ENCODE measurements around the gene CLEC16A.

The CLEC16A gene

GRCh38 chr16:11133344-11133943 is 189.1 kb downstream of the CLEC16A start:
- DNase-seq, result no peak

- DNase-seq, result no peak
Measured at GRCh38 chr16:11134722-11135463, 190.5 kb downstream of the CLEC16A start.

GRCh38 chr16:11135464-11135973 is 191.2 kb downstream of the CLEC16A start:
- DNase-seq, result no peak

GRCh38 chr16:11136600-11136999 is 192.2 kb downstream of the CLEC16A start:
- DNase-seq, result peak; percentile 54

GRCh38 chr16:11138022-11138768 is 193.8 kb downstream of the CLEC16A start:
- DNase-seq, result peak; percentile 31

GRCh38 chr16:11138769-11139325 is 194.5 kb downstream of the CLEC16A start:
- DNase-seq, result no peak

GRCh38 chr16:11139326-11140097 is 195.1 kb downstream of the CLEC16A start:
- DNase-seq, result no peak

GRCh38 chr16:11140098-11140375 is 195.7 kb downstream of the CLEC16A start:
- DNase-seq, result no peak

- DNase-seq, result no peak
Measured at GRCh38 chr16:11140466-11140865, 196.1 kb downstream of the CLEC16A start.

GRCh38 chr16:11140867-11141266 is 196.5 kb downstream of the CLEC16A start:
- no peak for DNase-seq

GRCh38 chr16:11141409-11142260 is 197.3 kb downstream of the CLEC16A start:
- DNase-seq, result no peak

GRCh38 chr16:11142261-11142630 is 197.9 kb downstream of the CLEC16A start:
- no peak for DNase-seq

- DNase-seq, result no peak
Measured at GRCh38 chr16:11142951-11143350, 198.6 kb downstream of the CLEC16A start.

GRCh38 chr16:11143372-11144035 is 199.1 kb downstream of the CLEC16A start:
- DNase-seq, result peak; percentile 23

GRCh38 chr16:11144122-11144521 is 199.8 kb downstream of the CLEC16A start:
- no peak for DNase-seq

- no peak for DNase-seq
Measured at GRCh38 chr16:11145173-11145818, 200.9 kb downstream of the CLEC16A start.

GRCh38 chr16:11145819-11146211 is 201.5 kb downstream of the CLEC16A start:
- DNase-seq, result no peak

GRCh38 chr16:11147033-11147753 is 202.8 kb downstream of the CLEC16A start:
- no peak for DNase-seq

- DNase-seq, result no peak
Measured at GRCh38 chr16:11147754-11148444, 203.5 kb downstream of the CLEC16A start.

Measured in NCI-H2029 (cell line).